K562 (cell line): Measurements from ENCODE around the gene EMC6. TPM values are rescaled to one million over a fixed set of nuclear protein-coding genes. Genes with fewer than 3 reads are reported as not detected.

Experiments
- ATAC-seq: fragments of 200-7000 bp; cut with Tn5 transposase; 3 replicates; pipeline ENCODE4 v1.9.1; 2020; ENCODE audit warnings: moderate library complexity
- Bru-seq: library from RNA; stranded (reverse); fragments of 400-500 nt; gene quantifications from one replicate; lab custom pipeline; 2021; lab: Mats Ljungman, UMichigan
- BruChase-seq, 2 experiments: library from RNA; stranded (reverse); fragments of 400-500 nt; gene quantifications; one replicate each; lab custom pipeline; 2021; lab: Mats Ljungman, UMichigan
- BruUV-seq: library from RNA; stranded (reverse); fragments of 400-500 nt; replicated peaks from 2 replicates; lab custom pipeline; 2021; lab: Mats Ljungman, UMichigan
- CTCF ChIA-PET: fragments of 300-600 bp; formaldehyde crosslinking; extraction: SDS; loops from one replicate; lab custom pipeline; 2021; ENCODE audit warnings: low intra/inter-chr PET ratio; lab: Yijun Ruan, JAX
- POLR2A ChIA-PET: fragments of 300-600, 350-650 bp; sonication (Branson Sonifier 250); formaldehyde crosslinking; extraction: SDS; loops from one replicate; lab custom pipeline; 2021; ENCODE audit warnings: antibody characterized with exemption, inconsistent platforms; lab: Yijun Ruan, JAX
- DNase-seq, 4 experiments: peaks; one replicate each; pipeline versions ENCODE4 v3.0.0 to v3.0.0-alpha.2; 2011 to 2018; ENCODE audit warnings: low spot score in 3 of 4, mixed read lengths in 3 of 4; ENCODE audit errors: extremely low read depth in 1 of 4
- FAIRE-seq: peaks from 2 replicates; lab custom pipeline; 2011; peaks lifted over from hg19 to GRCh38; lab: Jason Lieb, UNC
- H2AFZ ChIP-seq: 2 replicates; pipeline ENCODE4 v1.6.0; 2011; ENCODE audit warnings: low read depth, low read length, control low read depth, inconsistent platforms
- H3K27ac ChIP-seq: fragments of 200-600 bp; 3 replicates; pipeline ENCODE4 v1.8.0; 2011; ENCODE audit warnings: low read depth, mild to moderate bottlenecking, control low read depth, inconsistent platforms, low read length, moderate library complexity, mixed read lengths; ENCODE audit errors: extremely low read depth
- H3K27me3 ChIP-seq, 2 experiments: fragments of 300-600 bp in 1 of 2; 2 replicates in 1 of 2; 3 replicates in 1 of 2; pipeline versions ENCODE4 v1.6.0 to v1.8.0; 2011; ENCODE audit warnings: inconsistent platforms in 2 of 2, low read length in 2 of 2, mild to moderate bottlenecking in 1 of 2, mixed read lengths in 1 of 2, moderate library complexity in 1 of 2; ENCODE audit not compliant: control insufficient read depth in 2 of 2, insufficient read depth in 2 of 2
- H3K36me3 ChIP-seq: fragments of 300-600 bp; 3 replicates; pipeline ENCODE4 v1.8.0; 2011; ENCODE audit warnings: mild to moderate bottlenecking, low read length, inconsistent platforms; ENCODE audit not compliant: control insufficient read depth, insufficient read depth
- H3K4me1 ChIP-seq, 2 experiments: fragments of 200-600 bp in 1 of 2; replicated peaks in 1 of 2; 2 replicates in 1 of 2; 3 replicates in 1 of 2; pipeline versions ENCODE4 v1.5.1 to v1.8.0; 2011; ENCODE audit warnings: inconsistent platforms in 2 of 2, low read length in 2 of 2, mild to moderate bottlenecking in 1 of 2, mixed read lengths in 1 of 2, moderate library complexity in 1 of 2; ENCODE audit not compliant: control insufficient read depth in 2 of 2, insufficient read depth in 2 of 2
- H3K4me2 ChIP-seq: 2 replicates; pipeline ENCODE4 v1.6.1; 2011; ENCODE audit warnings: low read length, control low read depth, inconsistent platforms, mixed read lengths; ENCODE audit not compliant: insufficient read depth
- H3K4me3 ChIP-seq: fragments of 200-600 bp; sonication (generic), shearing (Covaris generic); 2 replicates; pipeline ENCODE4 v1.5.1; 2016; ENCODE audit warnings: control low read depth, inconsistent platforms
- H3K79me2 ChIP-seq: fragments of 200-600 bp; 3 replicates; pipeline ENCODE4 v1.8.0; 2011; ENCODE audit warnings: low read length, inconsistent platforms; ENCODE audit not compliant: control insufficient read depth, insufficient read depth
- H3K9ac ChIP-seq, 2 experiments: 2 replicates each; pipeline versions ENCODE4 v1.6.0 to v1.6.1; 2011; ENCODE audit warnings: low read depth in 2 of 2, low read length in 2 of 2, control low read depth in 1 of 2, inconsistent platforms in 1 of 2, mild to moderate bottlenecking in 1 of 2, mixed read lengths in 1 of 2; ENCODE audit not compliant: insufficient read depth in 1 of 2
- H3K9me1 ChIP-seq: one replicate; pipeline ENCODE4 v1.6.0; 2011; ENCODE audit warnings: inconsistent platforms, mild to moderate bottlenecking, low read length, moderate library complexity; ENCODE audit not compliant: control insufficient read depth, insufficient read depth
- H3K9me3 ChIP-seq: replicated peaks from 2 replicates; pipeline ENCODE4 v1.5.1; 2011; ENCODE audit warnings: low read depth, low read length, inconsistent platforms; ENCODE audit not compliant: control insufficient read depth, insufficient read depth
- H4K20me1 ChIP-seq: replicated peaks from 2 replicates; pipeline ENCODE4 v1.6.1; 2011; ENCODE audit warnings: low read length, inconsistent platforms, mixed read lengths; ENCODE audit not compliant: control insufficient read depth, insufficient read depth
- C11orf30 ChIP-seq: fragments of 450-650 bp; IDR thresholded peaks from 2 replicates; pipeline ENCODE4 v1.6.1; 2016; ENCODE audit warnings: low read depth, mild to moderate bottlenecking
- CCNT2 ChIP-seq: IDR thresholded peaks from 2 replicates; pipeline ENCODE4 v1.6.1; 2011; ENCODE audit warnings: borderline replicate concordance, low read depth, mild to moderate bottlenecking, moderate library complexity, mixed read lengths, low read length; ENCODE audit not compliant: insufficient read length; ENCODE audit errors: extremely low read depth
- WGBS: fragments of 100-300 bp; shearing (Covaris generic); methylation state at CpG from one replicate; pipeline ENCODE4 v1.1.6; 2016; ENCODE audit warnings: low coverage, mixed read lengths; ENCODE audit not compliant: insufficient coverage; ENCODE audit errors: missing lambda C conversion rate; 5-methylcytosine and 5-hydroxymethylcytosine counted together
- in situ Hi-C: fragments of 300-500 bp; cut with MboI; formaldehyde crosslinking; loops from 4 replicates; pipeline ENCODE4 v1.15.0; 2018; ENCODE audit warnings: inconsistent platforms, mixed read lengths
- intact Hi-C: fragments of 100-400 bp; cut with micrococcal nuclease; formaldehyde crosslinking; loops from 2 replicates; pipeline ENCODE4 v1.14.2; 2022
- long read RNA-seq, 3 experiments: library from polyadenylated mRNA in 2 of 3; library from RNA in 1 of 3; unstranded in 2 of 3; stranded (forward) in 1 of 3; transcript quantifications; one replicate each; pipeline ENCODE4 v2.0.0, GENCODE V29; 2019 to 2022
- polyA minus RNA-seq, 3 experiments: library from RNA; depleted of rRNA, polyadenylated mRNA; stranded (reverse); fragments of >200 nt; gene quantifications; 2 replicates each; pipeline ENCODE4 v1.2.3, GENCODE V29; 2011
- polyA plus RNA-seq, 8 experiments: library from polyadenylated mRNA; depleted of rRNA in 4 of 8; stranded (reverse) in 5 of 8; unstranded in 3 of 8; fragments of >200 nt; fragmentation: Nextera tagmentation in 2 of 8; fragmentation: Illumina TruSeq in 1 of 8; extraction: Ambion mirVana in 2 of 8; extraction: Trizol in 1 of 8; gene quantifications; 2 replicates each; pipeline versions ENCODE4 v1.2.1 to v1.2.3, GENCODE V29; 2011 to 2014; ENCODE audit warnings: inconsistent platforms in 1 of 8, missing spikeins in 1 of 8
- total RNA-seq, 7 experiments: library from RNA; depleted of rRNA in 6 of 7; stranded (reverse); fragments of >200 nt in 6 of 7; fragmentation: Illumina TruSeq in 2 of 7; extraction: Trizol in 2 of 7; gene quantifications; 2 replicates each; pipeline versions ENCODE4 v1.2.1 to v1.2.3, GENCODE V29; 2011 to 2021; ENCODE audit warnings: low replicate concordance in 1 of 7
- TF ChIP-seq, protein P1 (sequence below), 3 experiments: fragments of 200-800 bp in 1 of 3; fragments of 250-450 bp in 1 of 3; fragments of 450-650 bp in 1 of 3; sonication (Bioruptor Pico) in 1 of 3; sonication (Bioruptor generic) in 1 of 3; formaldehyde crosslinking in 1 of 3; IDR thresholded peaks; 2 replicates each; pipeline versions ENCODE4 v1.6.1 to v1.8.0; 2016 to 2022; ENCODE audit warnings: mild to moderate bottlenecking in 2 of 3, missing genetic modification characterization in 2 of 3, missing compliant biosample characterization in 1 of 3, moderate library complexity in 1 of 3
- TF ChIP-seq, protein P2 (sequence below): fragments of 450-650 bp; IDR thresholded peaks from 2 replicates; pipeline ENCODE4 v1.6.1; 2017; ENCODE audit warnings: antibody characterized with exemption
- TF ChIP-seq, protein P3 (sequence below): sonication (generic); formaldehyde crosslinking; IDR thresholded peaks from 2 replicates; pipeline ENCODE4 v1.8.0; 2022; ENCODE audit warnings: mild to moderate bottlenecking, missing genetic modification reagents

Gene EMC6
- 4.0 and 10.0 TPM in 2 replicates for total RNA-seq (2011; cell fraction: chromatin; rRNA removed; ENCODE audit: low replicate concordance)
- 19.6 and 26.2 TPM in 2 replicates for total RNA-seq (2011; cell fraction: nucleolus; rRNA removed)
- total RNA-seq (2011; cell fraction: nucleoplasm; rRNA removed), result 12.8 and 13.0 TPM in 2 replicates
- total RNA-seq (2014; rRNA removed) (27.7 and 40.0 TPM in 2 replicates), total RNA-seq (2014; rRNA removed; fragmentation: Illumina TruSeq; extraction: Trizol) (17.6 and 18.8 TPM in 2 replicates), total RNA-seq (2015; rRNA removed; fragmentation: Illumina TruSeq; extraction: Trizol) (31.7 and 34.3 TPM in 2 replicates), total RNA-seq (2021) (57.3 and 57.8 TPM in 2 replicates), polyA plus RNA-seq (2011; rRNA removed) (22.8 and 24.3 TPM in 2 replicates), polyA plus RNA-seq (2014; fragmentation: Illumina TruSeq; extraction: Trizol) (24.9 and 28.6 TPM in 2 replicates), polyA plus RNA-seq (2014; fragmentation: Nextera tagmentation; extraction: Ambion mirVana) (1 to 10 TPM; 2.9 to 6.8 TPM), polyA plus RNA-seq (2014; rRNA removed) (136 and 159 TPM in 2 replicates), polyA minus RNA-seq (2011; rRNA and poly(A)+ RNA removed) (3.3 TPM in 2 replicates), Bru-seq, nascent RNA (percentile 95 among the genes with signal in this experiment), BruChase-seq, experiment 1, labeled RNA remaining after a 2-hour chase (percentile 91 among the genes with signal in this experiment), BruChase-seq, experiment 2, labeled RNA remaining after a 6-hour chase (percentile 94 among the genes with signal in this experiment)
- 57.6 and 175 TPM in 2 replicates for polyA plus RNA-seq (2011; cell fraction: cytosol; rRNA removed)
- 17.9 and 22.6 TPM in 2 replicates for polyA plus RNA-seq (2011; cell fraction: nucleus; rRNA removed)
- polyA plus RNA-seq (2012), result 36.5 and 40.8 TPM in 2 replicates
- polyA minus RNA-seq (2011; cell fraction: cytosol; rRNA and poly(A)+ RNA removed), result 19.3 and 19.9 TPM in 2 replicates
- polyA minus RNA-seq (2011; cell fraction: nucleus; rRNA and poly(A)+ RNA removed), result 6.3 and 8.0 TPM in 2 replicates
- long read RNA-seq, experiment 1, transcript EMC6-202 (2 exons, 762 nt), result minor isoform, 12 of 149 reads
- long read RNA-seq, experiment 1, transcript EMC6-201 (2 exons, 653 nt), result major isoform, 71 of 149 reads
- long read RNA-seq, experiment 1, partial matches to known transcripts, result 0 of 149 reads
- long read RNA-seq, experiment 1, other reads (novel, unspliced or antisense), result 66 of 149 reads
- long read RNA-seq, experiment 2, transcript EMC6-201 (2 exons, 653 nt), result major isoform, 52 of 68 reads
- long read RNA-seq, experiment 2, partial matches to known transcripts, result 0 of 68 reads
- long read RNA-seq, experiment 2, other reads (novel, unspliced or antisense), result 13 of 68 reads
- long read RNA-seq, experiment 3, transcript EMC6-201 (2 exons, 653 nt), result major isoform, 80 of 96 reads
- long read RNA-seq, experiment 3, transcript EMC6-202 (2 exons, 762 nt), result minor isoform, 11 of 96 reads
- long read RNA-seq, experiment 3, partial matches to known transcripts, result 0 of 96 reads
- long read RNA-seq, experiment 3, other reads (novel, unspliced or antisense), result 5 of 96 reads

DNA sequence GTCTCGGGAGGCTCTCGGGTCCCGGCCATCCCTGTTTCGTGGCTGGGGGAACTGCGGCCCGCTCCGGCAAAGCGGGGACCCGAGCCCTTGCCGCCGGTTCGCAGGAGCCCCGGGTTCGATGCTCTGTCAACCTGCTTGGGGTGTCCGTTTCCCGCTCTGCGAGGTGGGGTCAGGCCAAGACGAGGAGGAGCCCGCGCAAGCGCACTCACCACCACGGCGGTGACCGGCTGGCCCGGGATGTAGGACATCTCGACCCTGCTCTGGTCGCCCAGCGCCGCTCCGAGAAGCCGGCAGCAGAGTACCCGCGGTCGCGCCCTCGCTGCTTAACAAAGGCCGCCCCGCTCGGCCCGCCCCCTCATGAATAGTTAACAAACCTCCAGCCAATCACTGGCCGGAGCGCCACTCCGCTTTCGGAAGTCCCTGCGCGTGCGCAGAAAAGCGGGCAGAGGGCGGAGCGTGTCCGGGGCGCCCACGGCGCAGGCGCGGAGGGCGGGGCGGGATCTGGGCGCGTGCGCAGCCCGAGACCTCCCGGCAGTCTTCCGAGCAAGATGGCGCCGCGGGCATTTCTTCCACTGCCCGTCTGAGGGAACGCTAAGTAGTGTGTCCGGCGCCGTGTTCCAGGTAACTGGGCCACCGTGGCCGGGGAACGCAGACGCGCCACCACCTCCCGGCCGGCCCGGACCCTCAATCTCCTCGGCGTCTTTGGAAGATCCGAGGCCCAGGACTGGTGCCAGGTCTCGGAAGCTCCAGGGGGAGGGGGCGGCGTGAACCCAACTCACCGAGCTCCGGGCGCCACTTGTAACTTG, at the start of gene EMC6, which contains the start of gene TAX1BP3:
Gene EMC6 (plus strand): TSS at position 534 of the 806 bp plus-strand sequence. CDS start 335 bp downstream, outside the sequence.
Gene TAX1BP3 (minus strand): TSS at position 300 of the 806 bp plus-strand sequence. CDS start 52 bp downstream, at position 248.
- H3K9ac ChIP-seq, result peak within 1 kb of the TSS; percentile 82 to 99
- peak within 1 kb of the TSS; percentile 84 for H2AFZ ChIP-seq
- 0 out of 2 replicates have a peak, but pooled peaks cover 16% of the 10 kb centered on the region for H4K20me1 ChIP-seq
- peak; percentile 94 for FAIRE-seq
- under 1% methylated on average over 40 of the region's 89 CpGs for WGBS
- H3K9me3 ChIP-seq, result no peaks in the 10 kb centered on the region
- H3K36me3 ChIP-seq, result peaks cover 7% of the 10 kb centered on the region; the same call in 2 of the 3 replicates
- peak; percentile 95 to 98 (median 97) for DNase-seq
- peaks cover 20% of the 10 kb centered on the region for H3K79me2 ChIP-seq
- H3K4me1 ChIP-seq, result peaks cover 6 to 31% of the 10 kb centered on the region in 2 experiments; a peak in 4 of 5 replicates
- in situ Hi-C loops (no loop called here), intact Hi-C loops (no loop called here)
- no TSS peak for BruUV-seq
- peak within 1 kb of the TSS; percentile 79 for H3K27ac ChIP-seq
- H3K4me3 ChIP-seq, result peak within 1 kb of the TSS; percentile 87
- CTCF ChIA-PET, result no interaction called here
- no peaks in the 10 kb centered on the region; a peak in 1 of 5 replicates for H3K27me3 ChIP-seq
- peaks cover 6% of the 10 kb centered on the region for H3K9me1 ChIP-seq
- POLR2A ChIA-PET, result interaction anchor here (0.6 to 0.8 kb wide), 4 partner anchors 9 to 51 kb away, joined by 3 to 4 read pairs (median 3); no protein-coding TSS in a partner anchor
- H3K4me2 ChIP-seq, result peak within 1 kb of the TSS; percentile 82
- ATAC-seq, result peak; percentile 96
- TF ChIP-seq C11orf30 (peak; percentile 90), CCNT2 (peak; percentile 30)
- TF ChIP-seq, protein P1, sequence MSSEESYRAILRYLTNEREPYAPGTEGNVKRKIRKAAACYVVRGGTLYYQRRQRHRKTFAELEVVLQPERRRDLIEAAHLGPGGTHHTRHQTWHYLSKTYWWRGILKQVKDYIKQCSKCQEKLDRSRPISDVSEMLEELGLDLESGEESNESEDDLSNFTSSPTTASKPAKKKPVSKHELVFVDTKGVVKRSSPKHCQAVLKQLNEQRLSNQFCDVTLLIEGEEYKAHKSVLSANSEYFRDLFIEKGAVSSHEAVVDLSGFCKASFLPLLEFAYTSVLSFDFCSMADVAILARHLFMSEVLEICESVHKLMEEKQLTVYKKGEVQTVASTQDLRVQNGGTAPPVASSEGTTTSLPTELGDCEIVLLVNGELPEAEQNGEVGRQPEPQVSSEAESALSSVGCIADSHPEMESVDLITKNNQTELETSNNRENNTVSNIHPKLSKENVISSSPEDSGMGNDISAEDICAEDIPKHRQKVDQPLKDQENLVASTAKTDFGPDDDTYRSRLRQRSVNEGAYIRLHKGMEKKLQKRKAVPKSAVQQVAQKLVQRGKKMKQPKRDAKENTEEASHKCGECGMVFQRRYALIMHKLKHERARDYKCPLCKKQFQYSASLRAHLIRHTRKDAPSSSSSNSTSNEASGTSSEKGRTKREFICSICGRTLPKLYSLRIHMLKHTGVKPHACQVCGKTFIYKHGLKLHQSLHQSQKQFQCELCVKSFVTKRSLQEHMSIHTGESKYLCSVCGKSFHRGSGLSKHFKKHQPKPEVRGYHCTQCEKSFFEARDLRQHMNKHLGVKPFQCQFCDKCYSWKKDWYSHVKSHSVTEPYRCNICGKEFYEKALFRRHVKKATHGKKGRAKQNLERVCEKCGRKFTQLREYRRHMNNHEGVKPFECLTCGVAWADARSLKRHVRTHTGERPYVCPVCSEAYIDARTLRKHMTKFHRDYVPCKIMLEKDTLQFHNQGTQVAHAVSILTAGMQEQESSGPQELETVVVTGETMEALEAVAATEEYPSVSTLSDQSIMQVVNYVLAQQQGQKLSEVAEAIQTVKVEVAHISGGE (CRISPR knock-in tag; IDR thresholded peaks at IDR 0.05), result peak in 1 of 3 experiments; percentile 48; a peak in 1 of 6 replicates
- TF ChIP-seq, protein P2, sequence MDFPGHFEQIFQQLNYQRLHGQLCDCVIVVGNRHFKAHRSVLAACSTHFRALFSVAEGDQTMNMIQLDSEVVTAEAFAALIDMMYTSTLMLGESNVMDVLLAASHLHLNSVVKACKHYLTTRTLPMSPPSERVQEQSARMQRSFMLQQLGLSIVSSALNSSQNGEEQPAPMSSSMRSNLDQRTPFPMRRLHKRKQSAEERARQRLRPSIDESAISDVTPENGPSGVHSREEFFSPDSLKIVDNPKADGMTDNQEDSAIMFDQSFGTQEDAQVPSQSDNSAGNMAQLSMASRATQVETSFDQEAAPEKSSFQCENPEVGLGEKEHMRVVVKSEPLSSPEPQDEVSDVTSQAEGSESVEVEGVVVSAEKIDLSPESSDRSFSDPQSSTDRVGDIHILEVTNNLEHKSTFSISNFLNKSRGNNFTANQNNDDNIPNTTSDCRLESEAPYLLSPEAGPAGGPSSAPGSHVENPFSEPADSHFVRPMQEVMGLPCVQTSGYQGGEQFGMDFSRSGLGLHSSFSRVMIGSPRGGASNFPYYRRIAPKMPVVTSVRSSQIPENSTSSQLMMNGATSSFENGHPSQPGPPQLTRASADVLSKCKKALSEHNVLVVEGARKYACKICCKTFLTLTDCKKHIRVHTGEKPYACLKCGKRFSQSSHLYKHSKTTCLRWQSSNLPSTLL, result no peak
- TF ChIP-seq, protein P3, sequence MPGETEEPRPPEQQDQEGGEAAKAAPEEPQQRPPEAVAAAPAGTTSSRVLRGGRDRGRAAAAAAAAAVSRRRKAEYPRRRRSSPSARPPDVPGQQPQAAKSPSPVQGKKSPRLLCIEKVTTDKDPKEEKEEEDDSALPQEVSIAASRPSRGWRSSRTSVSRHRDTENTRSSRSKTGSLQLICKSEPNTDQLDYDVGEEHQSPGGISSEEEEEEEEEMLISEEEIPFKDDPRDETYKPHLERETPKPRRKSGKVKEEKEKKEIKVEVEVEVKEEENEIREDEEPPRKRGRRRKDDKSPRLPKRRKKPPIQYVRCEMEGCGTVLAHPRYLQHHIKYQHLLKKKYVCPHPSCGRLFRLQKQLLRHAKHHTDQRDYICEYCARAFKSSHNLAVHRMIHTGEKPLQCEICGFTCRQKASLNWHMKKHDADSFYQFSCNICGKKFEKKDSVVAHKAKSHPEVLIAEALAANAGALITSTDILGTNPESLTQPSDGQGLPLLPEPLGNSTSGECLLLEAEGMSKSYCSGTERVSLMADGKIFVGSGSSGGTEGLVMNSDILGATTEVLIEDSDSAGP, result no peak
